ENCODE data around the gene ETV6. TPM values are rescaled to one million over a fixed set of nuclear protein-coding genes. Genes with fewer than 3 reads are reported as not detected.

ETV6 gene
- total and polyA plus RNA-seq, 9 of the 15 experiments (the other 6 are each of a cell fraction or from before 2014, with no cell fraction given), result 0.81 to 12.7 (median 4.1) TPM

- BruUV-seq (replicated peaks), result no TSS peak
- Histone ChIP-seq H3K79me2 (ENCODE audit: control insufficient read depth, insufficient read depth, low read length) (no peaks in the 10 kb centered on the region), H3K9me3 (replicated peaks; ENCODE audit: control insufficient read depth, insufficient read depth, low read depth, low read length) (no peaks in the 10 kb centered on the region; the same call in 1 of the 2 replicates), H3K36me3 (ENCODE audit: control insufficient read depth, insufficient read depth, low read length) (no peaks in the 10 kb centered on the region), H3K4me2 (ENCODE audit: insufficient read depth, low read length) (no peak overlapping the region), H3K9me1 (ENCODE audit: control insufficient read depth, insufficient read depth, low read length) (no peaks in the 10 kb centered on the region), H3K4me3 (no peak overlapping the region), H3K27me3 (ENCODE audit: control insufficient read depth in 2 of 2, insufficient read depth in 2 of 2, low read length in 2 of 2) (no peaks in the 10 kb centered on the region), H3K9ac (ENCODE audit: insufficient read depth in 1 of 2, low read depth in 2 of 2, low read length in 2 of 2) (no peak overlapping the region), H2AFZ (ENCODE audit: low read depth, low read length) (no peak overlapping the region), H4K20me1 (replicated peaks; ENCODE audit: control insufficient read depth, insufficient read depth, low read length) (no peaks in the 10 kb centered on the region), H3K27ac (ENCODE audit: extremely low read depth, low read depth, low read length) (no peak overlapping the region), H3K4me1 (replicated peaks in 1 of 2; ENCODE audit: control insufficient read depth in 2 of 2, insufficient read depth in 2 of 2, low read length in 2 of 2) (no peaks in the 10 kb centered on the region)
- in situ Hi-C loops (cut with MboI) (no loop called here), intact Hi-C loops (cut with micrococcal nuclease) (no loop called here)
- ChIA-PET CTCF (ENCODE audit: low intra/inter-chr PET ratio) (no interaction called here), POLR2A (no interaction called here)
- FAIRE-seq, result no peak
- TF ChIP-seq MCM7 (IDR thresholded peaks at IDR 0.05) (no peak), PREB (CRISPR knock-in tag; IDR thresholded peaks at IDR 0.05) (no peak), NR1H2 (CRISPR knock-in tag; IDR thresholded peaks at IDR 0.05) (no peak), SIX5 (IDR thresholded peaks at IDR 0.05; ENCODE audit: borderline replicate concordance in 1 of 2, insufficient read depth in 1 of 2, low read depth in 1 of 2, low read length in 2 of 2) (no peak), ARNT (IDR thresholded peaks at IDR 0.05) (no peak), ZNF551 (CRISPR knock-in tag; IDR thresholded peaks at IDR 0.05) (no peak), ID3 (CRISPR knock-in tag; IDR thresholded peaks at IDR 0.05) (no peak), ID3 (tag; IDR thresholded peaks at IDR 0.05) (no peak), ZNF146 (CRISPR knock-in tag; IDR thresholded peaks at IDR 0.05; ENCODE audit: unreplicated experiment) (no peak), ZNF77 (CRISPR knock-in tag; IDR thresholded peaks at IDR 0.05) (no peak)
- TF ChIP-seq, protein P1, sequence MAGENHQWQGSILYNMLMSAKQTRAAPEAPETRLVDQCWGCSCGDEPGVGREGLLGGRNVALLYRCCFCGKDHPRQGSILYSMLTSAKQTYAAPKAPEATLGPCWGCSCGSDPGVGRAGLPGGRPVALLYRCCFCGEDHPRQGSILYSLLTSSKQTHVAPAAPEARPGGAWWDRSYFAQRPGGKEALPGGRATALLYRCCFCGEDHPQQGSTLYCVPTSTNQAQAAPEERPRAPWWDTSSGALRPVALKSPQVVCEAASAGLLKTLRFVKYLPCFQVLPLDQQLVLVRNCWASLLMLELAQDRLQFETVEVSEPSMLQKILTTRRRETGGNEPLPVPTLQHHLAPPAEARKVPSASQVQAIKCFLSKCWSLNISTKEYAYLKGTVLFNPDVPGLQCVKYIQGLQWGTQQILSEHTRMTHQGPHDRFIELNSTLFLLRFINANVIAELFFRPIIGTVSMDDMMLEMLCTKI (IDR thresholded peaks at IDR 0.05; ENCODE audit: partially characterized antibody), result no peak
- TF ChIP-seq, protein P2, sequence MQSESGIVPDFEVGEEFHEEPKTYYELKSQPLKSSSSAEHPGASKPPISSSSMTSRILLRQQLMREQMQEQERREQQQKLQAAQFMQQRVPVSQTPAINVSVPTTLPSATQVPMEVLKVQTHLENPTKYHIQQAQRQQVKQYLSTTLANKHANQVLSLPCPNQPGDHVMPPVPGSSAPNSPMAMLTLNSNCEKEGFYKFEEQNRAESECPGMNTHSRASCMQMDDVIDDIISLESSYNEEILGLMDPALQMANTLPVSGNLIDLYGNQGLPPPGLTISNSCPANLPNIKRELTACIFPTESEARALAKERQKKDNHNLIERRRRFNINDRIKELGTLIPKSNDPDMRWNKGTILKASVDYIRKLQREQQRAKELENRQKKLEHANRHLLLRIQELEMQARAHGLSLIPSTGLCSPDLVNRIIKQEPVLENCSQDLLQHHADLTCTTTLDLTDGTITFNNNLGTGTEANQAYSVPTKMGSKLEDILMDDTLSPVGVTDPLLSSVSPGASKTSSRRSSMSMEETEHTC (IDR thresholded peaks at IDR 0.05), result no peak
- no peak for DNase-seq (ENCODE audit: extremely low read depth in 1 of 4, low spot score in 3 of 4)
- no peak for ATAC-seq
- 93% methylated on average over 13 of the region's 18 CpGs for WGBS (ENCODE audit: insufficient coverage, low coverage, missing lambda C conversion rate)
These were observed 219.9 kb downstream of the ETV6 start for GRCh38 chr12:11869406-11869805.
